Astrocyte (in vitro differentiated cells and primary cell): ENCODE results near the gene NDOR1.

ENCODE experiments used
- EZH2 ChIP-seq: IDR thresholded peaks from 2 replicates; pipeline ENCODE4 v1.6.1; 2012; ENCODE audit warnings: mild to moderate bottlenecking, low read length, inconsistent platforms; ENCODE audit not compliant: insufficient read depth
- TF ChIP-seq, protein P1 (sequence below): IDR thresholded peaks from 2 replicates; pipeline ENCODE4 v1.5.1; 2011; ENCODE audit warnings: low read depth, mild to moderate bottlenecking, inconsistent platforms, low read length, moderate library complexity; ENCODE audit not compliant: insufficient read depth

DNA sequence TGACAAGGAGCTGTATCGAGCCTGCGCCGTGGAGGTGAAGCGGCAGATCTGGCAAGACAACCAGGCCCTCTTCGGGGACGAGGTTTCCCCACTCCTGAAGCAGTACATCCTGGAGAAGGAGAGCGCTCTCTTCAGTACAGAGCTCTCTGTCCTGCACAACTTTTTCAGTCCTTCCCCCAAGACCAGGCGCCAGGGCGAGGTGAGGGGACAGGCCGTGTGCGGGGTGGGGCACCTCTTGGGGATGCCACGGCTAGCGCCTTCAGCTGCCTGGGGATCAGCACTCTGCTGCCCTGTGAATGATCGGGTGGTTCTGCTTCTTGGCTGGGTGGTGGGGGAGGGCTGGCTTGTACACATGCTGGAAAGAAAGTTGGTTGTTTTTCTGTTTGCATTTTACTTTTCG lies 51.4 kb downstream of the NDOR1 start:
- TF ChIP-seq, protein P1, sequence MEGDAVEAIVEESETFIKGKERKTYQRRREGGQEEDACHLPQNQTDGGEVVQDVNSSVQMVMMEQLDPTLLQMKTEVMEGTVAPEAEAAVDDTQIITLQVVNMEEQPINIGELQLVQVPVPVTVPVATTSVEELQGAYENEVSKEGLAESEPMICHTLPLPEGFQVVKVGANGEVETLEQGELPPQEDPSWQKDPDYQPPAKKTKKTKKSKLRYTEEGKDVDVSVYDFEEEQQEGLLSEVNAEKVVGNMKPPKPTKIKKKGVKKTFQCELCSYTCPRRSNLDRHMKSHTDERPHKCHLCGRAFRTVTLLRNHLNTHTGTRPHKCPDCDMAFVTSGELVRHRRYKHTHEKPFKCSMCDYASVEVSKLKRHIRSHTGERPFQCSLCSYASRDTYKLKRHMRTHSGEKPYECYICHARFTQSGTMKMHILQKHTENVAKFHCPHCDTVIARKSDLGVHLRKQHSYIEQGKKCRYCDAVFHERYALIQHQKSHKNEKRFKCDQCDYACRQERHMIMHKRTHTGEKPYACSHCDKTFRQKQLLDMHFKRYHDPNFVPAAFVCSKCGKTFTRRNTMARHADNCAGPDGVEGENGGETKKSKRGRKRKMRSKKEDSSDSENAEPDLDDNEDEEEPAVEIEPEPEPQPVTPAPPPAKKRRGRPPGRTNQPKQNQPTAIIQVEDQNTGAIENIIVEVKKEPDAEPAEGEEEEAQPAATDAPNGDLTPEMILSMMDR, result no peak
- TF ChIP-seq EZH2, result no peak
